Measurements from ENCODE around the gene PKP1. TPM values are rescaled to one million over a fixed set of nuclear protein-coding genes. Genes with fewer than 3 reads are reported as not detected.

PKP1 gene
- total RNA-seq, 2 donors from 2014 or later = 2.3 TPM; not detected in 1

GRCh38 chr1:201324821-201325677, 41.7 kb downstream of the PKP1 start:
- Histone ChIP-seq H3K4me3 (no peak overlapping the region), H3K9me3 (no peaks in the 10 kb centered on the region), H3K27ac (no peak overlapping the region), H3K4me1 (peaks cover 0 to 15% of the 10 kb centered on the region in 2 donors), H3K36me3 (no peaks in the 10 kb centered on the region), H3K27me3 (no peaks in the 10 kb centered on the region)
- DNase-seq (ENCODE audit: low spot score) = no peak
- no peak for TF ChIP-seq CTCF (IDR thresholded peaks at IDR 0.05)

DNA sequence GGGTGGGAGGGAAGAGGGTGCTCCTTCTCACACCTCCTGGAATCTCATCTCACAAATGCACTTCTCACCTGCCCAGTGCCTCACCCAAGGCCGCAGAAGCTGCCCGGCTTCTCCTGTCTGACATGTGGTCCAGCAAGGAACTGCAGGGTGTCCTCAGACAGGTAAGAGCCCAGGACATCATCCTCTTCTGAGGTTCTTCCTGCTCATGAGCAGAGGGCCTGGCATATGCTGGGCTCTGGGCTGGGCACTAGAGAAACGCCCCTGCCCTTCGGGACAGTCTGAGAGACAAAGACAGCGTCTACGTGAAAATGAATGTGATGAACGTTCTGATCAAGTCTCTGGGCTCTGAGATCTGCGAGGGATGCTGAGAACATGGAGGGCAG, 42.4 kb downstream of the PKP1 start:
- no peak overlapping the region for H3K4me3 ChIP-seq
- peaks cover 0 to 21% of the 10 kb centered on the region in 2 donors for H3K4me1 ChIP-seq
- H3K27me3 ChIP-seq = no peaks in the 10 kb centered on the region
- TF ChIP-seq CTCF (IDR thresholded peaks at IDR 0.05) = no peak
- DNase-seq (ENCODE audit: low spot score) = no peak
- H3K9me3 ChIP-seq = no peaks in the 10 kb centered on the region
- no peaks in the 10 kb centered on the region for H3K36me3 ChIP-seq
- no peak overlapping the region for H3K27ac ChIP-seq

GRCh38 chr1:201326710-201327109, 43.4 kb downstream of the PKP1 start:
- no peaks in the 10 kb centered on the region for H3K9me3 ChIP-seq
- no peak for TF ChIP-seq CTCF (IDR thresholded peaks at IDR 0.05)
- no peaks in the 10 kb centered on the region for H3K36me3 ChIP-seq
- H3K4me3 ChIP-seq = no peak overlapping the region
- no peak overlapping the region for H3K27ac ChIP-seq
- no peak for DNase-seq (ENCODE audit: low spot score)
- peaks cover 0 to 31% of the 10 kb centered on the region in 2 donors for H3K4me1 ChIP-seq
- H3K27me3 ChIP-seq = no peaks in the 10 kb centered on the region

DNA sequence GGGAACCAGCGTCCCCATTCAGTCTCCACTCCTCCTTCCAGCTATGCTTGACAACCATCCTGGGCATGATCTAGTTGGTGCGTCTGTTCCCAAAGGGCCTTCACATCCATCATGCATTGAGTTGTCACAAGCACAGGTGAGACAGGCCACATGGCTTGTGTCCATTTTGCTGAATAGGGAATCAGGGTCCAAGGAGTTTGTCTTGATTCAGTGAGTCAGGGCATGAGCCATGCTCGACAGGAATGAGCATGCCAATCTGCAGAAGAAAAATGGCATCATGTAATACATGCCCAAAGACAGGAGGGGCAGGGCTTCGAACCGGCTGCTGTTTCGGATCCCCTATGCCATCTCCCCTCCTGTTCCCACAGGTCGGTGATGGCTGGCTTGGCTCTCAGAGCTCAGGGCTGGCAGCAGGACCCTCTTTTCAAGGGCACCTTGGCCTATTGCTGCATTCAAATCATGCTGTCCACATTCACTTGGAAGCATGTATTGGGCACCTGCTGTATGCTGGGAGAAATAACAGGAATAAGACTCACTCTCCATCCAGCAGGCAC, 44.5 kb downstream of the PKP1 start:
- Histone ChIP-seq H3K27me3 (no peaks in the 10 kb centered on the region), H3K9me3 (no peaks in the 10 kb centered on the region)
- no peak for TF ChIP-seq CTCF (IDR thresholded peaks at IDR 0.05)

GRCh38 chr1:201328576-201328975, 45.3 kb downstream of the PKP1 start:
- H3K27ac ChIP-seq = no peak overlapping the region

More for the DNA sequence above, 44.5 kb downstream of the PKP1 start:
- no peak for DNase-seq (ENCODE audit: low spot score)
- no peaks in the 10 kb centered on the region for H3K36me3 ChIP-seq
- no peak overlapping the region for H3K27ac ChIP-seq
- H3K4me1 ChIP-seq = peaks cover 0 to 36% of the 10 kb centered on the region in 2 donors
- no peak overlapping the region for H3K4me3 ChIP-seq

More at GRCh38 chr1:201328576-201328975, 45.3 kb downstream of the PKP1 start:
- Histone ChIP-seq H3K27me3 (no peaks in the 10 kb centered on the region), H3K4me3 (no peak overlapping the region), H3K4me1 (peaks cover 0 to 37% of the 10 kb centered on the region in 2 donors), H3K9me3 (no peaks in the 10 kb centered on the region), H3K36me3 (no peaks in the 10 kb centered on the region)
- no peak for TF ChIP-seq CTCF (IDR thresholded peaks at IDR 0.05)
- no peak for DNase-seq (ENCODE audit: low spot score)
